Panc1 (cell line): ENCODE measurements around the gene EPHA6.

Experiments used
- CTCF ChIP-seq: fragments of 450-650 bp; IDR thresholded peaks from 2 replicates; pipeline ENCODE4 v1.5.1; 2017; ENCODE audit warnings: mild to moderate bottlenecking
- SIN3A ChIP-seq: IDR thresholded peaks from 2 replicates; pipeline ENCODE4 v1.6.1; 2012; ENCODE audit warnings: low read depth, mild to moderate bottlenecking, low read length, moderate library complexity, borderline replicate concordance; ENCODE audit not compliant: insufficient read depth

- TF ChIP-seq CTCF (no peak), SIN3A (no peak)
These were observed 46.5 kb downstream of the EPHA6 start for GRCh38 chr3:96860882-96861281.
